ENCODE results near the gene RASA4B. TPM values are rescaled to one million over a fixed set of nuclear protein-coding genes. Genes with fewer than 3 reads are reported as not detected.
"Not testable (repeated sequence)": the region's sequence is repeated elsewhere in the genome, so short reads cannot be mapped to it uniquely, and the experiment has no call there.

RASA4B gene
- total RNA-seq, 2 experiments from 2014 or later: 26.0 to 31.3 TPM

- CTCF ChIA-PET: interaction anchor here (1.2 kb wide), 1 partner anchor 44 kb away, joined by 4 read pairs; no protein-coding TSS in a partner anchor
- DNase-seq (no peak), ATAC-seq (no peak)
- Mint-ChIP-seq H3K36me3 (ENCODE audit: low read depth) (peaks cover 2% of the 10 kb centered on the region), H3K9me3 (no peaks in the 10 kb centered on the region), H3K4me1 (ENCODE audit: low read depth) (peaks cover 4% of the 10 kb centered on the region), H3K27ac (no peak overlapping the region), H3K4me3 (no peak overlapping the region), H3K27me3 (no peaks in the 10 kb centered on the region)
- POLR2A ChIA-PET: interaction anchor here (1.0 to 4.2 kb wide), 3 partner anchors 9 to 60 kb away, joined by 3 to 17 read pairs (median 4); partner anchors contain the start of genes ALKBH4 and LRWD1
- TF ChIP-seq CTCF (IDR thresholded peaks at IDR 0.05): no peak
- intact Hi-C loops (cut with micrococcal nuclease): loop anchor here (10.0 kb wide), 1 partner anchor 172 kb away; the partner anchor contains the start of gene SH2B2
Observed at GRCh38 chr7:102456327-102456726, 61.2 kb downstream of the RASA4B start.

GRCh38 chr7:102455596-102455995, 62.0 kb downstream of the RASA4B start:
- Mint-ChIP-seq H3K9me3 (no peaks in the 10 kb centered on the region), H3K27ac (no peak overlapping the region), H3K4me1 (ENCODE audit: low read depth) (peaks cover 1% of the 10 kb centered on the region), H3K4me3 (no peak overlapping the region), H3K27me3 (no peaks in the 10 kb centered on the region), H3K36me3 (ENCODE audit: low read depth) (peaks cover 2% of the 10 kb centered on the region)
- POLR2A ChIA-PET: interaction anchor here (1.0 to 4.2 kb wide), 3 partner anchors 10 to 59 kb away, joined by 3 to 17 read pairs (median 4); partner anchors contain the start of genes ALKBH4 and LRWD1
- intact Hi-C loops (cut with micrococcal nuclease): loop anchor here (10.0 kb wide), 1 partner anchor 171 kb away; the partner anchor contains the start of gene SH2B2
- ATAC-seq: no peak
- CTCF ChIA-PET: interaction anchor here (0.9 to 1.2 kb wide), 2 partner anchors 43 to 51 kb away, joined by 3 to 4 read pairs; no protein-coding TSS in a partner anchor
- TF ChIP-seq CTCF (IDR thresholded peaks at IDR 0.05): no peak
- no peak for DNase-seq

GRCh38 chr7:102454932-102455331, 62.6 kb downstream of the RASA4B start:
- intact Hi-C loops (cut with micrococcal nuclease): loop anchor here (5.0 to 10.0 kb wide), 2 partner anchors 53 to 170 kb away; partner anchors contain the start of gene SH2B2
- not testable (repeated sequence) for H3K4me1 Mint-ChIP-seq (ENCODE audit: low read depth); ATAC-seq; H3K9me3 Mint-ChIP-seq; H3K27me3 Mint-ChIP-seq; DNase-seq; H3K4me3 Mint-ChIP-seq; H3K27ac Mint-ChIP-seq; H3K36me3 Mint-ChIP-seq (ENCODE audit: low read depth)
- CTCF ChIA-PET: interaction anchor here (0.9 to 1.5 kb wide), 3 partner anchors 43 to 63 kb away, joined by 3 read pairs; no protein-coding TSS in a partner anchor
- POLR2A ChIA-PET: interaction anchor here (4.2 kb wide), 1 partner anchor 11 kb away, joined by 17 read pairs; the partner anchor contains the start of genes ALKBH4 and LRWD1

- Mint-ChIP-seq H3K4me1 (ENCODE audit: low read depth) (peaks cover 4% of the 10 kb centered on the region), H3K27ac (no peak overlapping the region), H3K4me3 (no peak overlapping the region), H3K36me3 (ENCODE audit: low read depth) (peaks cover 2% of the 10 kb centered on the region), H3K27me3 (no peaks in the 10 kb centered on the region), H3K9me3 (no peaks in the 10 kb centered on the region)
- ChIA-PET CTCF (interaction anchor here (1.4 to 1.5 kb wide), 2 partner anchors 42 to 63 kb away, joined by 3 read pairs; no protein-coding TSS in a partner anchor), POLR2A (interaction anchor here (4.2 kb wide), 1 partner anchor 11 kb away, joined by 17 read pairs; the partner anchor contains the start of genes ALKBH4 and LRWD1)
- DNase-seq (no peak), ATAC-seq (no peak)
- intact Hi-C loops (cut with micrococcal nuclease): loop anchor here (5.0 to 10.0 kb wide), 2 partner anchors 52 to 170 kb away; partner anchors contain the start of gene SH2B2
- no peak for TF ChIP-seq CTCF (IDR thresholded peaks at IDR 0.05)
Observed at GRCh38 chr7:102454468-102454867, 63.1 kb downstream of the RASA4B start.

- TF ChIP-seq CTCF (IDR thresholded peaks at IDR 0.05): no peak
- Mint-ChIP-seq H3K27me3 (no peaks in the 10 kb centered on the region), H3K36me3 (ENCODE audit: low read depth) (peaks cover 6% of the 10 kb centered on the region), H3K4me3 (no peak overlapping the region), H3K4me1 (ENCODE audit: low read depth) (peaks cover 4% of the 10 kb centered on the region), H3K27ac (no peak overlapping the region), H3K9me3 (no peaks in the 10 kb centered on the region)
- CTCF ChIA-PET: no interaction called here
- POLR2A ChIA-PET: interaction anchor here (4.2 kb wide), 1 partner anchor 12 kb away, joined by 17 read pairs; the partner anchor contains the start of genes ALKBH4 and LRWD1
- intact Hi-C loops (cut with micrococcal nuclease): loop anchor here (5.0 to 10.0 kb wide), 2 partner anchors 51 to 169 kb away; partner anchors contain the start of gene SH2B2
- DNase-seq (no peak), ATAC-seq (no peak)
Observed at GRCh38 chr7:102453319-102453718, 64.3 kb downstream of the RASA4B start.

All from activated CD8-positive, alpha-beta T cell treated with anti-CD3 and anti-CD28 coated beads for 36 hours (primary cell).